Mesenchymal stem cell (in vitro differentiated cells and primary cell): ENCODE data around the gene ANO10.

Source experiments
- DNase-seq: peaks from one replicate; pipeline ENCODE4 v3.0.0-alpha.2; 2013
- H2AFZ ChIP-seq: one replicate; pipeline ENCODE4 v1.6.1; 2013; ENCODE audit warnings: low read depth, mild to moderate bottlenecking, control low read depth, inconsistent platforms, low read length, moderate library complexity
- H2AK5ac ChIP-seq: 2 replicates; pipeline ENCODE4 v1.6.1; 2013; ENCODE audit warnings: low read length, moderate library complexity, mild to moderate bottlenecking, inconsistent platforms; ENCODE audit not compliant: severe bottlenecking
- H2BK120ac ChIP-seq: one replicate; pipeline ENCODE4 v1.6.1; 2013; ENCODE audit warnings: low read depth, mild to moderate bottlenecking, inconsistent platforms, low read length, moderate library complexity
- H2BK12ac ChIP-seq, 2 experiments: one replicate each; pipeline ENCODE4 v1.6.1; 2013; ENCODE audit warnings: inconsistent platforms in 2 of 2, low read length in 2 of 2, mild to moderate bottlenecking in 2 of 2, moderate library complexity in 2 of 2, control low read depth in 1 of 2
- H2BK15ac ChIP-seq: one replicate; pipeline ENCODE4 v1.6.1; 2013; ENCODE audit warnings: mild to moderate bottlenecking, low read depth, inconsistent platforms; ENCODE audit not compliant: poor library complexity, severe bottlenecking
- H2BK5ac ChIP-seq: 2 replicates; pipeline ENCODE4 v1.6.1; 2013; ENCODE audit warnings: low read depth, mild to moderate bottlenecking, low read length, control low read depth, inconsistent platforms; ENCODE audit not compliant: poor library complexity, severe bottlenecking
- H3K14ac ChIP-seq, 2 experiments: one replicate each; pipeline ENCODE4 v1.6.1; 2013; ENCODE audit warnings: inconsistent platforms in 2 of 2, low read length in 2 of 2, control low read depth in 1 of 2, mild to moderate bottlenecking in 1 of 2, moderate library complexity in 1 of 2
- H3K18ac ChIP-seq, 2 experiments: one replicate each; pipeline ENCODE4 v1.6.1; 2013; ENCODE audit warnings: inconsistent platforms in 2 of 2, low read length in 2 of 2, control low read depth in 1 of 2, low read depth in 1 of 2, mild to moderate bottlenecking in 1 of 2
- H3K23ac ChIP-seq, 2 experiments: one replicate each; pipeline ENCODE4 v1.6.1; 2013; ENCODE audit warnings: inconsistent platforms in 2 of 2, low read length in 2 of 2, mild to moderate bottlenecking in 2 of 2, moderate library complexity in 2 of 2, control low read depth in 1 of 2
- H3K27ac ChIP-seq: 2 replicates; pipeline ENCODE4 v1.5.1; 2013; ENCODE audit warnings: mild to moderate bottlenecking, moderate library complexity, low read length, control low read depth, inconsistent platforms; ENCODE audit not compliant: poor library complexity, severe bottlenecking
- H3K27me3 ChIP-seq, 2 experiments: 2 replicates each; pipeline versions ENCODE4 v1.6.1 to v1.7.0; 2013; ENCODE audit warnings: low read length in 2 of 2, mild to moderate bottlenecking in 2 of 2, moderate library complexity in 2 of 2, control low read depth in 1 of 2, inconsistent platforms in 1 of 2; ENCODE audit not compliant: control insufficient read depth in 1 of 2, insufficient read depth in 1 of 2
- H3K36me3 ChIP-seq, 2 experiments: 2 replicates each; pipeline versions ENCODE4 v1.6.1 to v1.7.0; 2013; ENCODE audit warnings: low read length in 2 of 2, control low read depth in 1 of 2, inconsistent platforms in 1 of 2, low read depth in 1 of 2, mild to moderate bottlenecking in 1 of 2; ENCODE audit not compliant: insufficient read depth in 2 of 2, control insufficient read depth in 1 of 2
- H3K4ac ChIP-seq, 2 experiments: one replicate each; pipeline ENCODE4 v1.6.1; 2013; ENCODE audit warnings: inconsistent platforms in 2 of 2, low read length in 2 of 2, mild to moderate bottlenecking in 2 of 2, moderate library complexity in 2 of 2, control low read depth in 1 of 2, low read depth in 1 of 2
- H3K4me1 ChIP-seq: 2 replicates; pipeline ENCODE4 v1.6.1; 2013; ENCODE audit warnings: low read depth, low read length, control low read depth; ENCODE audit not compliant: control insufficient read depth, insufficient read depth
- H3K4me2 ChIP-seq: 2 replicates; pipeline ENCODE4 v1.6.1; 2013; ENCODE audit warnings: low read length, mild to moderate bottlenecking, inconsistent platforms; ENCODE audit not compliant: poor library complexity, severe bottlenecking
- H3K4me3 ChIP-seq, 2 experiments: 2 replicates each; pipeline versions ENCODE4 v1.5.1 to v1.7.0; 2013; ENCODE audit warnings: low read length in 2 of 2, mild to moderate bottlenecking in 2 of 2, control low read depth in 1 of 2, low read depth in 1 of 2; ENCODE audit not compliant: insufficient read depth in 1 of 2
- H3K79me1 ChIP-seq: replicated peaks from 2 replicates; pipeline ENCODE4 v1.6.1; 2013; ENCODE audit warnings: mild to moderate bottlenecking, control low read depth, low read length, inconsistent platforms; ENCODE audit not compliant: poor library complexity, severe bottlenecking
- H3K9ac ChIP-seq: 2 replicates; pipeline ENCODE4 v1.7.0; 2013; ENCODE audit warnings: mild to moderate bottlenecking, low read length, moderate library complexity
- H3K9me3 ChIP-seq: 2 replicates; pipeline ENCODE4 v1.7.0; 2013; ENCODE audit warnings: mild to moderate bottlenecking, low read length; ENCODE audit not compliant: control insufficient read depth
- H4K8ac ChIP-seq: one replicate; pipeline ENCODE4 v1.6.1; 2013; ENCODE audit warnings: inconsistent platforms, mild to moderate bottlenecking, low read length, moderate library complexity
- H4K91ac ChIP-seq: one replicate; pipeline ENCODE4 v1.6.1; 2013; ENCODE audit warnings: mild to moderate bottlenecking, low read length, inconsistent platforms
- WGBS: methylation state at CpG from one replicate; pipeline ENCODE4 v1.1.7; 2013; ENCODE audit warnings: mixed read lengths; 5-methylcytosine and 5-hydroxymethylcytosine counted together

ANO10 gene

GRCh38 chr3:43648957-43649356 lies 27.1 kb upstream of the ANO10 start:
- H3K4me3 ChIP-seq = no peak overlapping the region
- H3K9me3 ChIP-seq = no peaks in the 10 kb centered on the region
- no peaks in the 10 kb centered on the region for H3K79me1 ChIP-seq
- H2BK120ac ChIP-seq = no peak overlapping the region
- WGBS = 93% methylated on average over 2 of the region's 3 CpGs
- no peak overlapping the region for H2BK5ac ChIP-seq
- no peak overlapping the region for H3K18ac ChIP-seq
- H3K23ac ChIP-seq = no peak overlapping the region
- H3K27me3 ChIP-seq = no peaks in the 10 kb centered on the region
- H3K27ac ChIP-seq = no peak overlapping the region
- H3K4ac ChIP-seq = no peak overlapping the region
- no peak overlapping the region for H4K8ac ChIP-seq
- H3K9ac ChIP-seq = no peak overlapping the region
- no peak for DNase-seq
- H3K14ac ChIP-seq = no peak overlapping the region
- no peak overlapping the region for H3K4me2 ChIP-seq
- no peak overlapping the region for H2AFZ ChIP-seq
- no peak overlapping the region for H2AK5ac ChIP-seq
- H4K91ac ChIP-seq = no peak overlapping the region
- no peak overlapping the region for H2BK12ac ChIP-seq
- peaks cover 0 to 3% of the 10 kb centered on the region in 2 experiments for H3K36me3 ChIP-seq
- no peak overlapping the region for H2BK15ac ChIP-seq
- H3K4me1 ChIP-seq = peaks cover 7% of the 10 kb centered on the region

GRCh38 chr3:43647331-43648166 lies 25.7 kb upstream of the ANO10 start:
- peaks cover 7% of the 10 kb centered on the region for H3K4me1 ChIP-seq
- no peak overlapping the region for H2BK120ac ChIP-seq
- H2BK15ac ChIP-seq = no peak overlapping the region
- H3K18ac ChIP-seq = no peak overlapping the region
- no peak overlapping the region for H3K23ac ChIP-seq
- no peaks in the 10 kb centered on the region for H3K27me3 ChIP-seq
- no peak overlapping the region for H4K8ac ChIP-seq
- DNase-seq = no peak
- H3K36me3 ChIP-seq = peaks cover 0 to 3% of the 10 kb centered on the region in 2 experiments
- H3K4me3 ChIP-seq = no peak overlapping the region
- no peaks in the 10 kb centered on the region for H3K9me3 ChIP-seq
- H3K9ac ChIP-seq = no peak overlapping the region
- H4K91ac ChIP-seq = no peak overlapping the region
- H3K27ac ChIP-seq = peak overlapping the region; percentile 53
- 85% methylated on average over 5 of the region's 6 CpGs for WGBS
- no peak overlapping the region for H2BK5ac ChIP-seq
- no peak overlapping the region for H3K14ac ChIP-seq
- H3K79me1 ChIP-seq = no peaks in the 10 kb centered on the region
- H2AFZ ChIP-seq = no peak overlapping the region
- no peak overlapping the region for H2BK12ac ChIP-seq
- H3K4me2 ChIP-seq = peak overlapping the region; percentile 39
- no peak overlapping the region for H3K4ac ChIP-seq
- H2AK5ac ChIP-seq = no peak overlapping the region

GRCh38 chr3:43644443-43644842 lies 22.6 kb upstream of the ANO10 start:
- no peak overlapping the region for H2BK12ac ChIP-seq
- H3K27ac ChIP-seq = no peak overlapping the region
- peak overlapping the region in 1 of 2 experiments; percentile 83 for H3K14ac ChIP-seq
- no peak overlapping the region for H2BK5ac ChIP-seq
- no peak overlapping the region for H2BK120ac ChIP-seq
- H3K4me3 ChIP-seq = no peak overlapping the region
- no peak overlapping the region for H2BK15ac ChIP-seq
- no peak overlapping the region for H2AFZ ChIP-seq
- no peaks in the 10 kb centered on the region for H3K9me3 ChIP-seq
- no peak overlapping the region for H3K4me2 ChIP-seq
- no peaks in the 10 kb centered on the region for H3K27me3 ChIP-seq
- H2AK5ac ChIP-seq = no peak overlapping the region
- H3K79me1 ChIP-seq = no peaks in the 10 kb centered on the region
- no peak overlapping the region for H4K91ac ChIP-seq
- H3K23ac ChIP-seq = no peak overlapping the region
- peaks cover 3% of the 10 kb centered on the region for H3K4me1 ChIP-seq
- H3K9ac ChIP-seq = no peak overlapping the region
- H3K18ac ChIP-seq = no peak overlapping the region
- no peaks in the 10 kb centered on the region for H3K36me3 ChIP-seq
- WGBS = 97% methylated on average over 2 of the region's 2 CpGs
- no peak for DNase-seq
- no peak overlapping the region for H3K4ac ChIP-seq
- H4K8ac ChIP-seq = no peak overlapping the region

- Histone ChIP-seq H3K4me2 (no peak overlapping the region), H3K27me3 (no peaks in the 10 kb centered on the region), H3K4me1 (peaks cover 5% of the 10 kb centered on the region), H3K27ac (no peak overlapping the region), H3K79me1 (no peaks in the 10 kb centered on the region), H3K23ac (no peak overlapping the region), H3K14ac (no peak overlapping the region), H2AFZ (no peak overlapping the region), H3K4me3 (no peak overlapping the region), H4K91ac (no peak overlapping the region), H2AK5ac (no peak overlapping the region), H3K4ac (no peak overlapping the region), H2BK120ac (no peak overlapping the region), H2BK5ac (no peak overlapping the region), H3K9me3 (no peaks in the 10 kb centered on the region), H4K8ac (no peak overlapping the region), H3K18ac (no peak overlapping the region), H3K36me3 (no peaks in the 10 kb centered on the region), H2BK12ac (no peak overlapping the region), H2BK15ac (no peak overlapping the region), H3K9ac (peak overlapping the region; percentile 6)
- DNase-seq = no peak
- WGBS = 95% methylated on average over 2 of the region's 4 CpGs
Measured at GRCh38 chr3:43641306-43642114, 19.7 kb upstream of the ANO10 start.
